Caki2 (cell line): ENCODE data around the gene LSP1. TPM values are rescaled to one million over a fixed set of nuclear protein-coding genes. Genes with fewer than 3 reads are reported as not detected.

ENCODE experiments used
- DNase-seq: peaks from one replicate; pipeline ENCODE4 v3.0.0-alpha.2; 2015; ENCODE audit warnings: low read depth
- in situ Hi-C: cut with HindIII; loops from 2 replicates; pipeline ENCODE4 v1.10.0; 2016; ENCODE audit warnings: low sequenced_read_pairs, low pct_unique_long_range_greater_than_20kb, mixed read lengths
- total RNA-seq: library from RNA; depleted of rRNA; stranded (reverse); fragments of >200 nt; shearing (Covaris generic); gene quantifications from 2 replicates; pipeline ENCODE4 v1.2.3, GENCODE V29; 2014; ENCODE audit warnings: low replicate concordance

Gene LSP1
- total RNA-seq, 1 experiment from 2014 or later = not detected

GRCh38 chr11:1834062-1834610, 18.7 kb upstream of the LSP1 start:
- in situ Hi-C loops = no loop called here
- peak; percentile 26 for DNase-seq

GRCh38 chr11:1834779-1835670, 17.9 kb upstream of the LSP1 start, which contains the start of gene SYT8:
Gene SYT8, plus strand, starts transcription at chr11:1834990. Its CDS starts 116 bp downstream, at chr11:1835106.
- DNase-seq = no peak
- in situ Hi-C loops = no loop called here

GRCh38 chr11:1835671-1836010, 17.2 kb upstream of the LSP1 start:
- in situ Hi-C loops = no loop called here
- DNase-seq = no peak

GRCh38 chr11:1836011-1836945, 16.6 kb upstream of the LSP1 start:
- DNase-seq = no peak
- in situ Hi-C loops = no loop called here

- in situ Hi-C loops = no loop called here
- no peak for DNase-seq
Observed at GRCh38 chr11:1837171-1838076, 15.5 kb upstream of the LSP1 start.

- in situ Hi-C loops = no loop called here
- DNase-seq = no peak
Observed at GRCh38 chr11:1838077-1838425, 14.8 kb upstream of the LSP1 start.

GRCh38 chr11:1838426-1839144, 14.3 kb upstream of the LSP1 start, which contains the start of gene TNNI2:
Gene TNNI2, plus strand, starts transcription at chr11:1838981. Its CDS starts 716 bp downstream, at chr11:1839697.
- in situ Hi-C loops = no loop called here
- no peak for DNase-seq

- no peak for DNase-seq
- in situ Hi-C loops = no loop called here
Observed at GRCh38 chr11:1839204-1839923, 13.5 kb upstream of the LSP1 start.

- in situ Hi-C loops = no loop called here
- DNase-seq = no peak
Observed at GRCh38 chr11:1839924-1840779, 12.7 kb upstream of the LSP1 start.

GRCh38 chr11:1840780-1841480, 12.0 kb upstream of the LSP1 start:
- no peak for DNase-seq
- in situ Hi-C loops = no loop called here

GRCh38 chr11:1841511-1842148, 11.3 kb upstream of the LSP1 start:
- in situ Hi-C loops = no loop called here

GRCh38 chr11:1842149-1843097, 10.5 kb upstream of the LSP1 start:
- in situ Hi-C loops = no loop called here
- DNase-seq = no peak

More at GRCh38 chr11:1841511-1842148, 11.3 kb upstream of the LSP1 start:
- DNase-seq = no peak

GRCh38 chr11:1843098-1843473, 9.8 kb upstream of the LSP1 start:
- no peak for DNase-seq
- in situ Hi-C loops = no loop called here

GRCh38 chr11:1843796-1844195, 9.1 kb upstream of the LSP1 start:
- no peak for DNase-seq
- in situ Hi-C loops = no loop called here
